ENCODE data around the gene CCDC43.

DNA sequence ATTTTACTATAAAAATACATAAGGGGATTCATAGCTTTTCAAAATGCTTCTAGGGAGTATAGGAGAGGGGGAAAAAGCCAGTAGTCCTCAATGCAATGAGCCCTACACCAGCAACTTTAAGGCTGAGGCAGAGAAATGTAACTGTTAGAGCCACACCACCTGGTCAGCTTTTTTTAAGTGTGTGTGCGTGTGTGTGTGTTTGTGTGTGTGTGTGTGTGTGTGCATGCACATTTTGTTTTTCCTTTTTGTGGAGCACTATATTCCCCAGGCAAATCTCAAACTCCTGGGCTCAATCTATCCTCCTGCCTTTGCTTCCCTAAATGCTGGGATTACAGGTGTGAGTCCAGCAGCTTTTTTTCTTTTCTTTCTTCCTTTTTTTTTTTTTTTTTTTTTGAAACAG, 35.6 kb downstream of the CCDC43 start:
- TF ChIP-seq POLR2A (IDR thresholded peaks at IDR 0.05), result no peak
- TF ChIP-seq, protein P1, sequence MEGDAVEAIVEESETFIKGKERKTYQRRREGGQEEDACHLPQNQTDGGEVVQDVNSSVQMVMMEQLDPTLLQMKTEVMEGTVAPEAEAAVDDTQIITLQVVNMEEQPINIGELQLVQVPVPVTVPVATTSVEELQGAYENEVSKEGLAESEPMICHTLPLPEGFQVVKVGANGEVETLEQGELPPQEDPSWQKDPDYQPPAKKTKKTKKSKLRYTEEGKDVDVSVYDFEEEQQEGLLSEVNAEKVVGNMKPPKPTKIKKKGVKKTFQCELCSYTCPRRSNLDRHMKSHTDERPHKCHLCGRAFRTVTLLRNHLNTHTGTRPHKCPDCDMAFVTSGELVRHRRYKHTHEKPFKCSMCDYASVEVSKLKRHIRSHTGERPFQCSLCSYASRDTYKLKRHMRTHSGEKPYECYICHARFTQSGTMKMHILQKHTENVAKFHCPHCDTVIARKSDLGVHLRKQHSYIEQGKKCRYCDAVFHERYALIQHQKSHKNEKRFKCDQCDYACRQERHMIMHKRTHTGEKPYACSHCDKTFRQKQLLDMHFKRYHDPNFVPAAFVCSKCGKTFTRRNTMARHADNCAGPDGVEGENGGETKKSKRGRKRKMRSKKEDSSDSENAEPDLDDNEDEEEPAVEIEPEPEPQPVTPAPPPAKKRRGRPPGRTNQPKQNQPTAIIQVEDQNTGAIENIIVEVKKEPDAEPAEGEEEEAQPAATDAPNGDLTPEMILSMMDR (IDR thresholded peaks at IDR 0.05), result no peak

Measured in heart left ventricle (tissue), 13 donors.